GM12878 (cell line): ENCODE measurements around the gene BICDL2. TPM values are rescaled to one million over a fixed set of nuclear protein-coding genes. Genes with fewer than 3 reads are reported as not detected.

Experiments used
- BCL11A ChIP-seq: IDR thresholded peaks from 2 replicates; pipeline ENCODE4 v1.6.1; 2011; ENCODE audit warnings: low read depth, low read length
- CEBPB ChIP-seq, 2 experiments: fragments of 150-350 bp in 1 of 2; IDR thresholded peaks; 2 replicates each; pipeline ENCODE4 v1.6.1; 2012 to 2014; ENCODE audit warnings: low read depth in 2 of 2, low read length in 2 of 2, borderline replicate concordance in 1 of 2, inconsistent platforms in 1 of 2
- EP300 ChIP-seq, 2 experiments: fragments of 150-350 bp in 1 of 2; IDR thresholded peaks; 2 replicates each; pipeline ENCODE4 v1.6.1; 2011 to 2012; ENCODE audit warnings: low read depth in 2 of 2, low read length in 2 of 2, borderline replicate concordance in 1 of 2, improper control_type of control experiment in 1 of 2, inconsistent platforms in 1 of 2; ENCODE audit not compliant: control insufficient read depth in 1 of 2
- EZH2 ChIP-seq: IDR thresholded peaks from 2 replicates; pipeline ENCODE4 v1.6.1; 2012; ENCODE audit warnings: low read depth, mild to moderate bottlenecking, control low read depth, inconsistent platforms, low read length, borderline replicate concordance; ENCODE audit not compliant: control insufficient read depth
- FOXK2 ChIP-seq: fragments of 450-650 bp; IDR thresholded peaks from 2 replicates; pipeline ENCODE4 v1.6.1; 2017; ENCODE audit warnings: mild to moderate bottlenecking, moderate library complexity
- IKZF1 ChIP-seq: fragments of 450-650 bp; conservative IDR thresholded peaks from 2 replicates; pipeline ENCODE4 v1.6.1; 2017; ENCODE audit warnings: antibody characterized with exemption, mild to moderate bottlenecking
- JUNB ChIP-seq: IDR thresholded peaks from 2 replicates; pipeline ENCODE4 v1.6.1; 2016; ENCODE audit warnings: antibody characterized with exemption, mild to moderate bottlenecking
- KDM1A ChIP-seq: fragments of 200-600 bp; sonication (generic); IDR thresholded peaks from 2 replicates; pipeline ENCODE4 v1.6.1; 2016; ENCODE audit warnings: borderline replicate concordance
- NBN ChIP-seq: fragments of 450-650 bp; IDR thresholded peaks from 2 replicates; pipeline ENCODE4 v1.6.1; 2016
- NR2C1 ChIP-seq: fragments of 450-650 bp; IDR thresholded peaks from 2 replicates; pipeline ENCODE4 v1.6.1; 2017; ENCODE audit warnings: antibody characterized with exemption, mild to moderate bottlenecking, moderate library complexity
- RFX5 ChIP-seq: IDR thresholded peaks from 2 replicates; pipeline ENCODE4 v1.6.1; 2011; ENCODE audit warnings: low read depth, low read length, improper control_type of control experiment
- SMAD5 ChIP-seq: IDR thresholded peaks from 2 replicates; pipeline ENCODE4 v1.6.1; 2016; ENCODE audit warnings: antibody characterized with exemption, low read depth
- SREBF2 ChIP-seq: IDR thresholded peaks from 2 replicates; pipeline ENCODE4 v1.6.1; 2012; ENCODE audit warnings: mild to moderate bottlenecking, low read length
- ZBED1 ChIP-seq: IDR thresholded peaks from 2 replicates; pipeline ENCODE4 v1.6.1; 2016; ENCODE audit warnings: borderline replicate concordance
- polyA plus RNA-seq, 11 experiments: library from polyadenylated mRNA; depleted of rRNA in 4 of 11; unstranded in 6 of 11; stranded (reverse) in 5 of 11; fragments of >200 nt; fragmentation: Nextera tagmentation in 4 of 11; fragmentation: Illumina TruSeq in 1 of 11; extraction: Ambion mirVana in 4 of 11; extraction: Trizol in 1 of 11; gene quantifications; 1 replicate in 1 of 11; 2 replicates in 10 of 11; pipeline versions ENCODE4 v1.2.1 to v1.2.3, GENCODE V29; 2011 to 2016; ENCODE audit warnings: inconsistent platforms in 2 of 11, missing spikeins in 2 of 11, low read depth in 1 of 11
- total RNA-seq, 4 experiments: library from RNA; depleted of rRNA in 3 of 4; stranded (reverse); fragments of >200 nt in 3 of 4; fragmentation: Illumina TruSeq in 1 of 4; extraction: Trizol in 1 of 4; gene quantifications; 2 replicates each; pipeline versions ENCODE4 v1.2.1 to v1.2.3, GENCODE V29; 2013 to 2021
- TF ChIP-seq, protein P1 (sequence below): fragments of 450-650 bp; IDR thresholded peaks from 2 replicates; pipeline ENCODE4 v1.6.1; 2017; ENCODE audit warnings: mild to moderate bottlenecking
- TF ChIP-seq, protein P2 (sequence below): fragments of 450-650 bp; conservative IDR thresholded peaks from 2 replicates; pipeline ENCODE4 v1.6.1; 2017; ENCODE audit warnings: mild to moderate bottlenecking, moderate library complexity
- TF ChIP-seq, protein P3 (sequence below): fragments of 150-350 bp; IDR thresholded peaks from 2 replicates; pipeline ENCODE4 v1.6.1; 2016; ENCODE audit warnings: low read depth, low read length
- TF ChIP-seq, protein P4 (sequence below): fragments of 450-650 bp; IDR thresholded peaks from 2 replicates; pipeline ENCODE4 v1.6.1; 2018; ENCODE audit warnings: mild to moderate bottlenecking, low read depth, moderate library complexity; ENCODE audit not compliant: partially characterized antibody

The BICDL2 gene
- total and polyA plus RNA-seq, 10 of the 15 experiments (the other 5 are each of a cell fraction or from before 2014, with no cell fraction given): not detected

DNA sequence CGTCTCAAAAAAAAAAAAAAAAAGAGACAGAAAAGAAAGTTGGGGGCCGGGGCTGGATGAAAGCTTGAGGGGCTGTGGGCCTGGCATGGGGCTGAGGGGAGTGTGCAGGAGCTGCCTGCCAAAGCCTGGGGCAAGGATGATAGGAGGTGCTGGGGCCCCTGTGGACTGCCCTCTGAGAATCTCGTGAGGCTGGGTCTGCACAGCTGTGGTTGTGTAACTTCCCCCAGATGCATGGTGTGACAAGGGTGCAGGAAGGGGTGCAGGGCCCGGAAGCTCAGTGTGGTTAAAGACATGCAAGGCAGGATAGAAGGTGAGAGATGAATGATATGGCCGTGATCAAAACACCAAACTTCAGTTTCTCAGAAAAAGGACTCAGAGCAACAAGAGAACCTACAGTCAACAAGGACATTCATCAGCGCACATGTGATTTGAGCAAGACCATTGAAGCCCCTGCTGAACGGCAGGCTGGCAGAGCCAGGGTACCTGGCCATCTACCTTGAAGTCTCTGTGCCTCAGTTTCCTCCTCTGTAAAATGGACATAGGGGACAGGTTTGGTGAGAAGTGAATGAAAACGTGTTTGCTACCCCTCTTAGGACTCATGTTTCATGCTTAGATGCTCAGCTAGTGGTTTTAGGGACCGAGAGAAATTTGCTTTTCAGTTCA is 38.2 kb upstream of the BICDL2 start (continued):
- TF ChIP-seq EP300 (IDR thresholded peaks at IDR 0.05; ENCODE audit: borderline replicate concordance in 1 of 2, control insufficient read depth in 1 of 2, low read depth in 2 of 2, low read length in 2 of 2): no peak
- peak; percentile 70 for TF ChIP-seq NBN
- TF ChIP-seq ZBED1: no peak; the same call in 1 of the 2 replicates
- TF ChIP-seq, protein P1, sequence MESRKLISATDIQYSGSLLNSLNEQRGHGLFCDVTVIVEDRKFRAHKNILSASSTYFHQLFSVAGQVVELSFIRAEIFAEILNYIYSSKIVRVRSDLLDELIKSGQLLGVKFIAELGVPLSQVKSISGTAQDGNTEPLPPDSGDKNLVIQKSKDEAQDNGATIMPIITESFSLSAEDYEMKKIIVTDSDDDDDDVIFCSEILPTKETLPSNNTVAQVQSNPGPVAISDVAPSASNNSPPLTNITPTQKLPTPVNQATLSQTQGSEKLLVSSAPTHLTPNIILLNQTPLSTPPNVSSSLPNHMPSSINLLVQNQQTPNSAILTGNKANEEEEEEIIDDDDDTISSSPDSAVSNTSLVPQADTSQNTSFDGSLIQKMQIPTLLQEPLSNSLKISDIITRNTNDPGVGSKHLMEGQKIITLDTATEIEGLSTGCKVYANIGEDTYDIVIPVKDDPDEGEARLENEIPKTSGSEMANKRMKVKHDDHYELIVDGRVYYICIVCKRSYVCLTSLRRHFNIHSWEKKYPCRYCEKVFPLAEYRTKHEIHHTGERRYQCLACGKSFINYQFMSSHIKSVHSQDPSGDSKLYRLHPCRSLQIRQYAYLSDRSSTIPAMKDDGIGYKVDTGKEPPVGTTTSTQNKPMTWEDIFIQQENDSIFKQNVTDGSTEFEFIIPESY: no peak
- TF ChIP-seq RFX5: no peak
- TF ChIP-seq JUNB: no peak
- no peak for TF ChIP-seq KDM1A
- peak; percentile 63; the same call in 1 of the 2 replicates for TF ChIP-seq BCL11A
- TF ChIP-seq, protein P2, sequence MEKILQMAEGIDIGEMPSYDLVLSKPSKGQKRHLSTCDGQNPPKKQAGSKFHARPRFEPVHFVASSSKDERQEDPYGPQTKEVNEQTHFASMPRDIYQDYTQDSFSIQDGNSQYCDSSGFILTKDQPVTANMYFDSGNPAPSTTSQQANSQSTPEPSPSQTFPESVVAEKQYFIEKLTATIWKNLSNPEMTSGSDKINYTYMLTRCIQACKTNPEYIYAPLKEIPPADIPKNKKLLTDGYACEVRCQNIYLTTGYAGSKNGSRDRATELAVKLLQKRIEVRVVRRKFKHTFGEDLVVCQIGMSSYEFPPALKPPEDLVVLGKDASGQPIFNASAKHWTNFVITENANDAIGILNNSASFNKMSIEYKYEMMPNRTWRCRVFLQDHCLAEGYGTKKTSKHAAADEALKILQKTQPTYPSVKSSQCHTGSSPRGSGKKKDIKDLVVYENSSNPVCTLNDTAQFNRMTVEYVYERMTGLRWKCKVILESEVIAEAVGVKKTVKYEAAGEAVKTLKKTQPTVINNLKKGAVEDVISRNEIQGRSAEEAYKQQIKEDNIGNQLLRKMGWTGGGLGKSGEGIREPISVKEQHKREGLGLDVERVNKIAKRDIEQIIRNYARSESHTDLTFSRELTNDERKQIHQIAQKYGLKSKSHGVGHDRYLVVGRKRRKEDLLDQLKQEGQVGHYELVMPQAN: no peak
- TF ChIP-seq, protein P3, sequence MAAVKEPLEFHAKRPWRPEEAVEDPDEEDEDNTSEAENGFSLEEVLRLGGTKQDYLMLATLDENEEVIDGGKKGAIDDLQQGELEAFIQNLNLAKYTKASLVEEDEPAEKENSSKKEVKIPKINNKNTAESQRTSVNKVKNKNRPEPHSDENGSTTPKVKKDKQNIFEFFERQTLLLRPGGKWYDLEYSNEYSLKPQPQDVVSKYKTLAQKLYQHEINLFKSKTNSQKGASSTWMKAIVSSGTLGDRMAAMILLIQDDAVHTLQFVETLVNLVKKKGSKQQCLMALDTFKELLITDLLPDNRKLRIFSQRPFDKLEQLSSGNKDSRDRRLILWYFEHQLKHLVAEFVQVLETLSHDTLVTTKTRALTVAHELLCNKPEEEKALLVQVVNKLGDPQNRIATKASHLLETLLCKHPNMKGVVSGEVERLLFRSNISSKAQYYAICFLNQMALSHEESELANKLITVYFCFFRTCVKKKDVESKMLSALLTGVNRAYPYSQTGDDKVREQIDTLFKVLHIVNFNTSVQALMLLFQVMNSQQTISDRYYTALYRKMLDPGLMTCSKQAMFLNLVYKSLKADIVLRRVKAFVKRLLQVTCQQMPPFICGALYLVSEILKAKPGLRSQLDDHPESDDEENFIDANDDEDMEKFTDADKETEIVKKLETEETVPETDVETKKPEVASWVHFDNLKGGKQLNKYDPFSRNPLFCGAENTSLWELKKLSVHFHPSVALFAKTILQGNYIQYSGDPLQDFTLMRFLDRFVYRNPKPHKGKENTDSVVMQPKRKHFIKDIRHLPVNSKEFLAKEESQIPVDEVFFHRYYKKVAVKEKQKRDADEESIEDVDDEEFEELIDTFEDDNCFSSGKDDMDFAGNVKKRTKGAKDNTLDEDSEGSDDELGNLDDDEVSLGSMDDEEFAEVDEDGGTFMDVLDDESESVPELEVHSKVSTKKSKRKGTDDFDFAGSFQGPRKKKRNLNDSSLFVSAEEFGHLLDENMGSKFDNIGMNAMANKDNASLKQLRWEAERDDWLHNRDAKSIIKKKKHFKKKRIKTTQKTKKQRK: no peak
- TF ChIP-seq SREBF2: no peak
- no peak for TF ChIP-seq NR2C1
- TF ChIP-seq, protein P4, sequence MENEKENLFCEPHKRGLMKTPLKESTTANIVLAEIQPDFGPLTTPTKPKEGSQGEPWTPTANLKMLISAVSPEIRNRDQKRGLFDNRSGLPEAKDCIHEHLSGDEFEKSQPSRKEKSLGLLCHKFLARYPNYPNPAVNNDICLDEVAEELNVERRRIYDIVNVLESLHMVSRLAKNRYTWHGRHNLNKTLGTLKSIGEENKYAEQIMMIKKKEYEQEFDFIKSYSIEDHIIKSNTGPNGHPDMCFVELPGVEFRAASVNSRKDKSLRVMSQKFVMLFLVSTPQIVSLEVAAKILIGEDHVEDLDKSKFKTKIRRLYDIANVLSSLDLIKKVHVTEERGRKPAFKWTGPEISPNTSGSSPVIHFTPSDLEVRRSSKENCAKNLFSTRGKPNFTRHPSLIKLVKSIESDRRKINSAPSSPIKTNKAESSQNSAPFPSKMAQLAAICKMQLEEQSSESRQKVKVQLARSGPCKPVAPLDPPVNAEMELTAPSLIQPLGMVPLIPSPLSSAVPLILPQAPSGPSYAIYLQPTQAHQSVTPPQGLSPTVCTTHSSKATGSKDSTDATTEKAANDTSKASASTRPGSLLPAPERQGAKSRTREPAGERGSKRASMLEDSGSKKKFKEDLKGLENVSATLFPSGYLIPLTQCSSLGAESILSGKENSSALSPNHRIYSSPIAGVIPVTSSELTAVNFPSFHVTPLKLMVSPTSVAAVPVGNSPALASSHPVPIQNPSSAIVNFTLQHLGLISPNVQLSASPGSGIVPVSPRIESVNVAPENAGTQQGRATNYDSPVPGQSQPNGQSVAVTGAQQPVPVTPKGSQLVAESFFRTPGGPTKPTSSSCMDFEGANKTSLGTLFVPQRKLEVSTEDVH: no peak
- TF ChIP-seq FOXK2: no peak
- TF ChIP-seq IKZF1: no peak
- TF ChIP-seq SMAD5: no peak
- 0 out of 4 replicates have a peak, but pooled peaks of 1 of the 2 experiments have one; percentile 23 for TF ChIP-seq CEBPB (IDR thresholded peaks at IDR 0.05; ENCODE audit: borderline replicate concordance in 1 of 2, low read depth in 2 of 2, low read length in 2 of 2)
- TF ChIP-seq EZH2: no peak
